Panc1 (cell line): Measurements from ENCODE around the gene BMP2K.

Source experiments
- POLR2AphosphoS5 ChIP-seq: IDR thresholded peaks from 2 replicates; pipeline ENCODE4 v1.6.1; 2012; ENCODE audit warnings: mild to moderate bottlenecking, low read depth, low read length, moderate library complexity
- SIN3A ChIP-seq: IDR thresholded peaks from 2 replicates; pipeline ENCODE4 v1.6.1; 2012; ENCODE audit warnings: low read depth, mild to moderate bottlenecking, low read length, moderate library complexity, borderline replicate concordance; ENCODE audit not compliant: insufficient read depth
- TCF7L2 ChIP-seq: IDR thresholded peaks from 2 replicates; pipeline ENCODE4 v1.6.1; 2011; ENCODE audit warnings: mild to moderate bottlenecking, low read depth, low read length, inconsistent platforms
- TF ChIP-seq, protein P1 (sequence below): fragments of 450-650 bp; IDR thresholded peaks from 2 replicates; pipeline ENCODE4 v1.5.1; 2017; ENCODE audit warnings: mild to moderate bottlenecking
- TF ChIP-seq, protein P2 (sequence below), 2 experiments: IDR thresholded peaks; 2 replicates each; pipeline ENCODE4 v1.6.1; 2011 to 2012; ENCODE audit warnings: low read depth in 2 of 2, control low read depth in 1 of 2, low read length in 1 of 2, mild to moderate bottlenecking in 1 of 2, moderate library complexity in 1 of 2; ENCODE audit not compliant: insufficient read depth in 1 of 2

DNA sequence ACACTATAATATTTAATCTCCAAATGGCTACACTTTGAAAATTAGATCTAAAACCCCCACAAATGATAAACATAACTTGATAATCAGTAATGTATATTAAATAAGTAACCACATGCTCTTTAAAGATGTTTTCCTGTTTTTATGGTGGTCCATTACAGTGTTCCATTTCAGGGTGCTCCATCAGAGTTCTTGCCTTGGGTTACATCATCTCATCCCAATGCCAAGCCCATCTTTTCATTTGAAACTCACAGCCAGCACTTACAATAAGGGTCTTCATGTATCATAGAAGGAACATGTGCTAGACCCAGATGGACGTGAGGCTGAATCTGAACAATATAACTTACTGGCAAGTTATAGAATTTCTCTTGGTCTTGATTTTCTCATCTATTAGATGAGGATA is 173.6 kb downstream of the BMP2K start:
- TF ChIP-seq, protein P1, sequence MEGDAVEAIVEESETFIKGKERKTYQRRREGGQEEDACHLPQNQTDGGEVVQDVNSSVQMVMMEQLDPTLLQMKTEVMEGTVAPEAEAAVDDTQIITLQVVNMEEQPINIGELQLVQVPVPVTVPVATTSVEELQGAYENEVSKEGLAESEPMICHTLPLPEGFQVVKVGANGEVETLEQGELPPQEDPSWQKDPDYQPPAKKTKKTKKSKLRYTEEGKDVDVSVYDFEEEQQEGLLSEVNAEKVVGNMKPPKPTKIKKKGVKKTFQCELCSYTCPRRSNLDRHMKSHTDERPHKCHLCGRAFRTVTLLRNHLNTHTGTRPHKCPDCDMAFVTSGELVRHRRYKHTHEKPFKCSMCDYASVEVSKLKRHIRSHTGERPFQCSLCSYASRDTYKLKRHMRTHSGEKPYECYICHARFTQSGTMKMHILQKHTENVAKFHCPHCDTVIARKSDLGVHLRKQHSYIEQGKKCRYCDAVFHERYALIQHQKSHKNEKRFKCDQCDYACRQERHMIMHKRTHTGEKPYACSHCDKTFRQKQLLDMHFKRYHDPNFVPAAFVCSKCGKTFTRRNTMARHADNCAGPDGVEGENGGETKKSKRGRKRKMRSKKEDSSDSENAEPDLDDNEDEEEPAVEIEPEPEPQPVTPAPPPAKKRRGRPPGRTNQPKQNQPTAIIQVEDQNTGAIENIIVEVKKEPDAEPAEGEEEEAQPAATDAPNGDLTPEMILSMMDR: no peak
- TF ChIP-seq SIN3A: no peak
- TF ChIP-seq, protein P2, sequence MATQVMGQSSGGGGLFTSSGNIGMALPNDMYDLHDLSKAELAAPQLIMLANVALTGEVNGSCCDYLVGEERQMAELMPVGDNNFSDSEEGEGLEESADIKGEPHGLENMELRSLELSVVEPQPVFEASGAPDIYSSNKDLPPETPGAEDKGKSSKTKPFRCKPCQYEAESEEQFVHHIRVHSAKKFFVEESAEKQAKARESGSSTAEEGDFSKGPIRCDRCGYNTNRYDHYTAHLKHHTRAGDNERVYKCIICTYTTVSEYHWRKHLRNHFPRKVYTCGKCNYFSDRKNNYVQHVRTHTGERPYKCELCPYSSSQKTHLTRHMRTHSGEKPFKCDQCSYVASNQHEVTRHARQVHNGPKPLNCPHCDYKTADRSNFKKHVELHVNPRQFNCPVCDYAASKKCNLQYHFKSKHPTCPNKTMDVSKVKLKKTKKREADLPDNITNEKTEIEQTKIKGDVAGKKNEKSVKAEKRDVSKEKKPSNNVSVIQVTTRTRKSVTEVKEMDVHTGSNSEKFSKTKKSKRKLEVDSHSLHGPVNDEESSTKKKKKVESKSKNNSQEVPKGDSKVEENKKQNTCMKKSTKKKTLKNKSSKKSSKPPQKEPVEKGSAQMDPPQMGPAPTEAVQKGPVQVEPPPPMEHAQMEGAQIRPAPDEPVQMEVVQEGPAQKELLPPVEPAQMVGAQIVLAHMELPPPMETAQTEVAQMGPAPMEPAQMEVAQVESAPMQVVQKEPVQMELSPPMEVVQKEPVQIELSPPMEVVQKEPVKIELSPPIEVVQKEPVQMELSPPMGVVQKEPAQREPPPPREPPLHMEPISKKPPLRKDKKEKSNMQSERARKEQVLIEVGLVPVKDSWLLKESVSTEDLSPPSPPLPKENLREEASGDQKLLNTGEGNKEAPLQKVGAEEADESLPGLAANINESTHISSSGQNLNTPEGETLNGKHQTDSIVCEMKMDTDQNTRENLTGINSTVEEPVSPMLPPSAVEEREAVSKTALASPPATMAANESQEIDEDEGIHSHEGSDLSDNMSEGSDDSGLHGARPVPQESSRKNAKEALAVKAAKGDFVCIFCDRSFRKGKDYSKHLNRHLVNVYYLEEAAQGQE (IDR thresholded peaks at IDR 0.05; ENCODE audit: insufficient read depth in 1 of 2, low read depth in 2 of 2, low read length in 1 of 2): no peak
- TF ChIP-seq TCF7L2: no peak
- no peak for TF ChIP-seq POLR2AphosphoS5
